HEK293 (cell line): Measurements from ENCODE around the gene LRP1.

Source experiments
- CTCF ChIA-PET: fragments of 350-600 bp; formaldehyde crosslinking; extraction: SDS; loops from one replicate; lab custom pipeline; 2021; ENCODE audit warnings: antibody characterized with exemption; lab: Yijun Ruan, JAX
- POLR2A ChIA-PET: fragments of 300-600 bp; formaldehyde crosslinking; extraction: SDS; loops from one replicate; lab custom pipeline; 2020; ENCODE audit warnings: antibody characterized with exemption, inconsistent platforms; lab: Yijun Ruan, JAX
- H3K27ac ChIP-seq: fragments of 200-500 bp; sonication (Bioruptor generic); 2 replicates; pipeline ENCODE4 v1.5.1; 2014; ENCODE audit warnings: low read depth, low read length, control low read depth, inconsistent platforms; ENCODE audit errors: extremely low read depth
- H3K36me3 ChIP-seq, 2 experiments: fragments of 200-500 bp in 1 of 2; sonication (Bioruptor generic) in 1 of 2; 1 replicate in 1 of 2; 2 replicates in 1 of 2; pipeline ENCODE4 v1.5.1; 2014 to 2017; ENCODE audit warnings: inconsistent platforms in 2 of 2, low read length in 2 of 2; ENCODE audit not compliant: control insufficient read depth in 2 of 2, insufficient read depth in 1 of 2
- H3K4me1 ChIP-seq: fragments of 200-500 bp; sonication (Bioruptor generic); 2 replicates; pipeline ENCODE4 v1.5.1; 2014; ENCODE audit warnings: mild to moderate bottlenecking, low read length, inconsistent platforms; ENCODE audit not compliant: control insufficient read depth, insufficient read depth
- H3K4me3 ChIP-seq: 2 replicates; pipeline ENCODE4 v1.5.1; 2011; ENCODE audit warnings: low read depth, mild to moderate bottlenecking, control low read depth, low read length, moderate library complexity
- H3K9me3 ChIP-seq: fragments of 200-500 bp; sonication (Bioruptor generic); 2 replicates; pipeline ENCODE4 v1.5.1; 2014; ENCODE audit warnings: low read depth, low read length, inconsistent platforms; ENCODE audit not compliant: control insufficient read depth, insufficient read depth
- BCL11B ChIP-seq: fragments of 450-650 bp; formaldehyde crosslinking; IDR thresholded peaks from 2 replicates; pipeline ENCODE4 v1.5.1; 2016; ENCODE audit warnings: low read depth, missing biosample characterization, missing genetic modification characterization
- EGR2 ChIP-seq: fragments of 450-650 bp; formaldehyde crosslinking; IDR thresholded peaks from 2 replicates; pipeline ENCODE4 v1.5.1; 2016; ENCODE audit warnings: low read depth, missing biosample characterization, missing genetic modification characterization
- GLI2 ChIP-seq: fragments of 450-650 bp; formaldehyde crosslinking; IDR thresholded peaks from 2 replicates; pipeline ENCODE4; 2017; ENCODE audit warnings: missing biosample characterization, missing genetic modification characterization, low read depth, borderline replicate concordance
- GLIS1 ChIP-seq: fragments of 450-650 bp; formaldehyde crosslinking; IDR thresholded peaks from 2 replicates; pipeline ENCODE4 v1.5.1; 2016; ENCODE audit warnings: missing biosample characterization, missing genetic modification characterization
- PBX3 ChIP-seq: sonication (generic); formaldehyde crosslinking; IDR thresholded peaks from 2 replicates; pipeline ENCODE4 v1.8.1; 2022; ENCODE audit warnings: mild to moderate bottlenecking, moderate library complexity, missing genetic modification reagents
- SCRT1 ChIP-seq: fragments of 450-650 bp; formaldehyde crosslinking; IDR thresholded peaks from 2 replicates; pipeline ENCODE4 v1.5.1; 2016; ENCODE audit warnings: missing biosample characterization, missing genetic modification characterization, borderline replicate concordance
- SP7 ChIP-seq: fragments of 450-650 bp; formaldehyde crosslinking; IDR thresholded peaks from 2 replicates; pipeline ENCODE4 v1.5.1; 2016; ENCODE audit warnings: missing biosample characterization, missing genetic modification characterization
- YY1 ChIP-seq: fragments of 450-650 bp; formaldehyde crosslinking; IDR thresholded peaks from 2 replicates; pipeline ENCODE4 v1.5.1; 2018; ENCODE audit warnings: missing biosample characterization, missing genetic modification characterization
- ZBTB21 ChIP-seq: fragments of 450-650 bp; formaldehyde crosslinking; IDR thresholded peaks from 2 replicates; pipeline ENCODE4 v1.5.1; 2017; ENCODE audit warnings: missing biosample characterization, missing genetic modification characterization
- ZFHX2 ChIP-seq: fragments of 450-650 bp; formaldehyde crosslinking; conservative IDR thresholded peaks from 2 replicates; pipeline ENCODE4 v1.5.1; 2016; ENCODE audit warnings: missing biosample characterization, missing genetic modification characterization
- ZFP41 ChIP-seq: fragments of 450-650 bp; formaldehyde crosslinking; IDR thresholded peaks from 2 replicates; pipeline ENCODE4 v1.5.1; 2016; ENCODE audit warnings: missing biosample characterization, missing genetic modification characterization, borderline replicate concordance
- ZFP69B ChIP-seq: fragments of 450-650 bp; formaldehyde crosslinking; IDR thresholded peaks from 2 replicates; pipeline ENCODE4 v1.5.1; 2016; ENCODE audit warnings: missing biosample characterization, missing genetic modification characterization
- ZNF23 ChIP-seq: fragments of 450-650 bp; formaldehyde crosslinking; IDR thresholded peaks from 2 replicates; pipeline ENCODE4 v1.5.1; 2016; ENCODE audit warnings: missing biosample characterization, missing genetic modification characterization, borderline replicate concordance
- ZNF239 ChIP-seq: fragments of 450-650 bp; formaldehyde crosslinking; IDR thresholded peaks from 2 replicates; pipeline ENCODE4 v1.5.1; 2016; ENCODE audit warnings: missing biosample characterization, missing genetic modification characterization
- ZNF274 ChIP-seq, 2 experiments: fragments of 200-500 bp in 1 of 2; fragments of 450-650 bp in 1 of 2; sonication (Bioruptor generic) in 1 of 2; formaldehyde crosslinking in 1 of 2; IDR thresholded peaks; 2 replicates each; pipeline versions ENCODE4 v1.5.1 to v1.6.1; 2014 to 2016; ENCODE audit warnings: borderline replicate concordance in 1 of 2, inconsistent platforms in 1 of 2, low read length in 1 of 2, missing biosample characterization in 1 of 2, missing genetic modification characterization in 1 of 2
- ZNF280C ChIP-seq: fragments of 450-650 bp; formaldehyde crosslinking; IDR thresholded peaks from 2 replicates; pipeline ENCODE4 v1.5.1; 2016; ENCODE audit warnings: missing biosample characterization, missing genetic modification characterization
- ZNF311 ChIP-seq: fragments of 450-650 bp; formaldehyde crosslinking; IDR thresholded peaks from 2 replicates; pipeline ENCODE4 v1.5.1; 2017; ENCODE audit warnings: missing biosample characterization, missing genetic modification characterization, borderline replicate concordance
- ZNF341 ChIP-seq: fragments of 450-650 bp; formaldehyde crosslinking; IDR thresholded peaks from 2 replicates; pipeline ENCODE4; 2016; ENCODE audit warnings: low read depth, missing biosample characterization, missing genetic modification characterization
- ZNF398 ChIP-seq: fragments of 450-650 bp; formaldehyde crosslinking; IDR thresholded peaks from 2 replicates; pipeline ENCODE4 v1.5.1; 2017; ENCODE audit warnings: missing biosample characterization, missing genetic modification characterization
- ZNF580 ChIP-seq: fragments of 450-650 bp; formaldehyde crosslinking; IDR thresholded peaks from 2 replicates; pipeline ENCODE4 v1.5.1; 2016; ENCODE audit warnings: missing biosample characterization, missing genetic modification characterization
- ZNF600 ChIP-seq: fragments of 450-650 bp; formaldehyde crosslinking; IDR thresholded peaks from 2 replicates; pipeline ENCODE4 v1.5.1; 2016; ENCODE audit warnings: missing biosample characterization, missing genetic modification characterization
- ZNF692 ChIP-seq: fragments of 450-650 bp; formaldehyde crosslinking; IDR thresholded peaks from 2 replicates; pipeline ENCODE4 v1.5.1; 2016; ENCODE audit warnings: missing biosample characterization, missing genetic modification characterization

LRP1 gene

GRCh38 chr12:57192920-57193319 lies 64.6 kb downstream of the LRP1 start:
- POLR2A ChIA-PET: no interaction called here

More at GRCh38 chr12:57192920-57193319, 64.6 kb downstream of the LRP1 start:
- Histone ChIP-seq H3K4me1 (no peaks in the 10 kb centered on the region), H3K36me3 (peaks cover 9 to 100% of the 10 kb centered on the region in 2 experiments; a peak in 2 of 3 replicates), H3K4me3 (no peak overlapping the region), H3K27ac (no peak overlapping the region), H3K9me3 (no peaks in the 10 kb centered on the region)
- TF ChIP-seq YY1 (tag by site-specific recombination) (no peak), GLIS1 (tag by site-specific recombination) (peak; percentile 53), ZNF23 (tag by site-specific recombination) (no peak), GLI2 (tag by site-specific recombination) (no peak), ZFP41 (tag by site-specific recombination) (no peak), ZNF239 (tag by site-specific recombination) (no peak), ZNF600 (no peak), ZNF692 (tag by site-specific recombination) (peak; percentile 91), BCL11B (tag by site-specific recombination) (no peak), ZNF280C (tag by site-specific recombination) (no peak), ZNF341 (tag by site-specific recombination) (no peak), ZFHX2 (tag by site-specific recombination) (peak; percentile 80), SP7 (tag by site-specific recombination) (no peak), EGR2 (tag by site-specific recombination) (peak; percentile 71), ZBTB21 (no peak), SCRT1 (tag by site-specific recombination) (no peak), ZNF311 (tag by site-specific recombination) (no peak), ZNF580 (tag by site-specific recombination) (no peak), PBX3 (no peak), ZFP69B (peak; percentile 88), ZNF398 (tag by site-specific recombination) (no peak), ZNF274 (IDR thresholded peaks at IDR 0.05; ENCODE audit: low read length) (no peak), ZNF274 (tag by site-specific recombination; IDR thresholded peaks at IDR 0.05; ENCODE audit: borderline replicate concordance) (no peak)
- CTCF ChIA-PET: interaction anchor here (0.6 to 1.5 kb wide), 5 partner anchors 47 to 265 kb away, joined by 3 to 4 read pairs (median 3); no protein-coding TSS in a partner anchor
